ENCODE data around the gene KRT28.
A peak's percentile ranks its signal among the peaks of the same experiment; 100 is the strongest.

Gene KRT28

GRCh38 chr17:40806131-40806530, 6.4 kb upstream of the KRT28 start:
- Histone ChIP-seq H3K27ac (ENCODE audit: insufficient read depth, low read length, poor library complexity, severe bottlenecking) (no peak overlapping the region), H3K4me1 (ENCODE audit: control insufficient read depth, insufficient read depth, low read length, poor library complexity, severe bottlenecking) (no peaks in the 10 kb centered on the region), H3K9me3 (ENCODE audit: control insufficient read depth, low read length) (no peaks in the 10 kb centered on the region), H3K36me3 (ENCODE audit: control insufficient read depth, insufficient read depth, low read length) (no peaks in the 10 kb centered on the region), H3K27me3 (replicated peaks; ENCODE audit: control insufficient read depth, insufficient read depth, low read length, poor library complexity, severe bottlenecking) (peaks cover 3% of the 10 kb centered on the region), H3K4me3 (ENCODE audit: insufficient read depth, low read depth, low read length, poor library complexity, severe bottlenecking) (no peak overlapping the region)
- DNase-seq: no peak

- Histone ChIP-seq H3K27me3 (replicated peaks; ENCODE audit: control insufficient read depth, insufficient read depth, low read length, poor library complexity, severe bottlenecking) (peaks cover 10% of the 10 kb centered on the region), H3K4me3 (ENCODE audit: insufficient read depth, low read depth, low read length, poor library complexity, severe bottlenecking) (no peak overlapping the region), H3K9me3 (ENCODE audit: control insufficient read depth, low read length) (no peaks in the 10 kb centered on the region), H3K27ac (ENCODE audit: insufficient read depth, low read length, poor library complexity, severe bottlenecking) (no peak overlapping the region), H3K36me3 (ENCODE audit: control insufficient read depth, insufficient read depth, low read length) (no peaks in the 10 kb centered on the region), H3K4me1 (ENCODE audit: control insufficient read depth, insufficient read depth, low read length, poor library complexity, severe bottlenecking) (no peaks in the 10 kb centered on the region)
- peak; percentile 47 to 59 (median 53) for DNase-seq
Observed at GRCh38 chr17:40803617-40804082, 3.9 kb upstream of the KRT28 start.

GRCh38 chr17:40801157-40801556, 1.4 kb upstream of the KRT28 start:
- Histone ChIP-seq H3K27me3 (replicated peaks; ENCODE audit: control insufficient read depth, insufficient read depth, low read length, poor library complexity, severe bottlenecking) (peaks cover 17% of the 10 kb centered on the region), H3K4me1 (ENCODE audit: control insufficient read depth, insufficient read depth, low read length, poor library complexity, severe bottlenecking) (no peaks in the 10 kb centered on the region), H3K27ac (ENCODE audit: insufficient read depth, low read length, poor library complexity, severe bottlenecking) (no peak overlapping the region), H3K36me3 (ENCODE audit: control insufficient read depth, insufficient read depth, low read length) (no peaks in the 10 kb centered on the region), H3K4me3 (ENCODE audit: insufficient read depth, low read depth, low read length, poor library complexity, severe bottlenecking) (no peak overlapping the region), H3K9me3 (ENCODE audit: control insufficient read depth, low read length) (no peaks in the 10 kb centered on the region)
- no peak for DNase-seq

GRCh38 chr17:40800381-40800780, 622 bp upstream of the KRT28 start:
- no peak for DNase-seq
- Histone ChIP-seq H3K36me3 (ENCODE audit: control insufficient read depth, insufficient read depth, low read length) (no peaks in the 10 kb centered on the region), H3K4me3 (ENCODE audit: insufficient read depth, low read depth, low read length, poor library complexity, severe bottlenecking) (no peak overlapping the region), H3K27ac (ENCODE audit: insufficient read depth, low read length, poor library complexity, severe bottlenecking) (no peak overlapping the region), H3K9me3 (ENCODE audit: control insufficient read depth, low read length) (no peaks in the 10 kb centered on the region), H3K27me3 (replicated peaks; ENCODE audit: control insufficient read depth, insufficient read depth, low read length, poor library complexity, severe bottlenecking) (peaks cover 17% of the 10 kb centered on the region), H3K4me1 (ENCODE audit: control insufficient read depth, insufficient read depth, low read length, poor library complexity, severe bottlenecking) (no peaks in the 10 kb centered on the region)

GRCh38 chr17:40796846-40797245, 2.9 kb downstream of the KRT28 start:
- Histone ChIP-seq H3K4me1 (ENCODE audit: control insufficient read depth, insufficient read depth, low read length, poor library complexity, severe bottlenecking) (no peaks in the 10 kb centered on the region), H3K27ac (ENCODE audit: insufficient read depth, low read length, poor library complexity, severe bottlenecking) (no peak overlapping the region), H3K4me3 (ENCODE audit: insufficient read depth, low read depth, low read length, poor library complexity, severe bottlenecking) (no peak overlapping the region), H3K9me3 (ENCODE audit: control insufficient read depth, low read length) (no peaks in the 10 kb centered on the region), H3K27me3 (replicated peaks; ENCODE audit: control insufficient read depth, insufficient read depth, low read length, poor library complexity, severe bottlenecking) (peaks cover 17% of the 10 kb centered on the region), H3K36me3 (ENCODE audit: control insufficient read depth, insufficient read depth, low read length) (no peaks in the 10 kb centered on the region)
- no peak for DNase-seq

- Histone ChIP-seq H3K27me3 (replicated peaks; ENCODE audit: control insufficient read depth, insufficient read depth, low read length, poor library complexity, severe bottlenecking) (peaks cover 7% of the 10 kb centered on the region), H3K4me3 (ENCODE audit: insufficient read depth, low read depth, low read length, poor library complexity, severe bottlenecking) (no peak overlapping the region), H3K36me3 (ENCODE audit: control insufficient read depth, insufficient read depth, low read length) (no peaks in the 10 kb centered on the region), H3K4me1 (ENCODE audit: control insufficient read depth, insufficient read depth, low read length, poor library complexity, severe bottlenecking) (no peaks in the 10 kb centered on the region), H3K9me3 (ENCODE audit: control insufficient read depth, low read length) (no peaks in the 10 kb centered on the region), H3K27ac (ENCODE audit: insufficient read depth, low read length, poor library complexity, severe bottlenecking) (no peak overlapping the region)
- DNase-seq: no peak
Observed at GRCh38 chr17:40795019-40795667, 4.6 kb downstream of the KRT28 start.

- Histone ChIP-seq H3K27ac (ENCODE audit: insufficient read depth, low read length, poor library complexity, severe bottlenecking) (no peak overlapping the region), H3K4me1 (ENCODE audit: control insufficient read depth, insufficient read depth, low read length, poor library complexity, severe bottlenecking) (no peaks in the 10 kb centered on the region), H3K36me3 (ENCODE audit: control insufficient read depth, insufficient read depth, low read length) (no peaks in the 10 kb centered on the region), H3K4me3 (ENCODE audit: insufficient read depth, low read depth, low read length, poor library complexity, severe bottlenecking) (no peak overlapping the region), H3K27me3 (replicated peaks; ENCODE audit: control insufficient read depth, insufficient read depth, low read length, poor library complexity, severe bottlenecking) (peaks cover 7% of the 10 kb centered on the region), H3K9me3 (ENCODE audit: control insufficient read depth, low read length) (no peaks in the 10 kb centered on the region)
- DNase-seq: no peak
Observed at GRCh38 chr17:40794466-40794865, 5.3 kb downstream of the KRT28 start.

GRCh38 chr17:40793832-40794231, 5.9 kb downstream of the KRT28 start:
- peaks cover 7% of the 10 kb centered on the region for H3K27me3 ChIP-seq (replicated peaks; ENCODE audit: control insufficient read depth, insufficient read depth, low read length, poor library complexity, severe bottlenecking)
- H3K27ac ChIP-seq (ENCODE audit: insufficient read depth, low read length, poor library complexity, severe bottlenecking): no peak overlapping the region
- H3K4me3 ChIP-seq (ENCODE audit: insufficient read depth, low read depth, low read length, poor library complexity, severe bottlenecking): no peak overlapping the region
- H3K36me3 ChIP-seq (ENCODE audit: control insufficient read depth, insufficient read depth, low read length): no peaks in the 10 kb centered on the region
- H3K4me1 ChIP-seq (ENCODE audit: control insufficient read depth, insufficient read depth, low read length, poor library complexity, severe bottlenecking): no peaks in the 10 kb centered on the region
- no peaks in the 10 kb centered on the region for H3K9me3 ChIP-seq (ENCODE audit: control insufficient read depth, low read length)
- no peak for DNase-seq

GRCh38 chr17:40791787-40792436, 7.8 kb downstream of the KRT28 start:
- Histone ChIP-seq H3K9me3 (ENCODE audit: control insufficient read depth, low read length) (no peaks in the 10 kb centered on the region), H3K4me1 (ENCODE audit: control insufficient read depth, insufficient read depth, low read length, poor library complexity, severe bottlenecking) (no peaks in the 10 kb centered on the region), H3K36me3 (ENCODE audit: control insufficient read depth, insufficient read depth, low read length) (no peaks in the 10 kb centered on the region), H3K27ac (ENCODE audit: insufficient read depth, low read length, poor library complexity, severe bottlenecking) (no peak overlapping the region), H3K4me3 (ENCODE audit: insufficient read depth, low read depth, low read length, poor library complexity, severe bottlenecking) (no peak overlapping the region), H3K27me3 (replicated peaks; ENCODE audit: control insufficient read depth, insufficient read depth, low read length, poor library complexity, severe bottlenecking) (peaks cover 3% of the 10 kb centered on the region)
- no peak for DNase-seq

- Histone ChIP-seq H3K27me3 (replicated peaks; ENCODE audit: control insufficient read depth, insufficient read depth, low read length, poor library complexity, severe bottlenecking) (no peaks in the 10 kb centered on the region), H3K36me3 (ENCODE audit: control insufficient read depth, insufficient read depth, low read length) (no peaks in the 10 kb centered on the region), H3K4me3 (ENCODE audit: insufficient read depth, low read depth, low read length, poor library complexity, severe bottlenecking) (no peak overlapping the region), H3K27ac (ENCODE audit: insufficient read depth, low read length, poor library complexity, severe bottlenecking) (no peak overlapping the region), H3K4me1 (ENCODE audit: control insufficient read depth, insufficient read depth, low read length, poor library complexity, severe bottlenecking) (no peaks in the 10 kb centered on the region), H3K9me3 (ENCODE audit: control insufficient read depth, low read length) (no peaks in the 10 kb centered on the region)
- no peak for DNase-seq
Observed at GRCh38 chr17:40791111-40791510, 8.6 kb downstream of the KRT28 start.
